NCI-H526 (cell line): ENCODE data around the gene CEP104.
A peak's percentile ranks its signal among the peaks of the same experiment; 100 is the strongest.

Experiments used
- DNase-seq, 2 experiments: peaks; one replicate each; lab custom pipeline; 2025; lab: John Stamatoyannopoulos, UW

Gene CEP104

GRCh38 chr1:3799976-3800685, 56.9 kb downstream of the CEP104 start:
- no peak for DNase-seq

- peak; percentile 72 to 94 for DNase-seq
Measured at GRCh38 chr1:3796215-3797061, 60.6 kb downstream of the CEP104 start, which contains the start of gene LRRC47. LRRC47 (minus strand) TSS chr1:3796498; CDS start chr1:3796476, 22 bp downstream.

- no peak for DNase-seq
Measured at GRCh38 chr1:3795453-3796214, 61.4 kb downstream of the CEP104 start.

GRCh38 chr1:3790952-3791351, 66.1 kb downstream of the CEP104 start:
- DNase-seq, result no peak

GRCh38 chr1:3790500-3790923, 66.5 kb downstream of the CEP104 start:
- DNase-seq, result no peak

GRCh38 chr1:3789421-3790300, 67.3 kb downstream of the CEP104 start:
- no peak for DNase-seq

- no peak for DNase-seq
Measured at GRCh38 chr1:3788756-3789420, 68.1 kb downstream of the CEP104 start.

- DNase-seq, result no peak
Measured at GRCh38 chr1:3787745-3788605, 69.0 kb downstream of the CEP104 start.

- no peak for DNase-seq
Measured at GRCh38 chr1:3787349-3787715, 69.7 kb downstream of the CEP104 start.

- no peak for DNase-seq
Measured at GRCh38 chr1:3786468-3787348, 70.3 kb downstream of the CEP104 start.

GRCh38 chr1:3785456-3786157, 71.4 kb downstream of the CEP104 start:
- DNase-seq, result peak in 1 of 2 experiments; percentile 58

GRCh38 chr1:3785045-3785444, 72.0 kb downstream of the CEP104 start:
- no peak for DNase-seq

GRCh38 chr1:3783651-3784474, 73.1 kb downstream of the CEP104 start:
- no peak for DNase-seq

- DNase-seq, result no peak
Measured at GRCh38 chr1:3780901-3781300, 76.1 kb downstream of the CEP104 start.

- no peak for DNase-seq
Measured at GRCh38 chr1:3779912-3780416, 77.0 kb downstream of the CEP104 start.

GRCh38 chr1:3779265-3779911, 77.6 kb downstream of the CEP104 start:
- DNase-seq, result no peak
